HCT116 (cell line): ENCODE data around the gene RFX2. TPM values are rescaled to one million over a fixed set of nuclear protein-coding genes. Genes with fewer than 3 reads are reported as not detected.

Experiments
- ATAC-seq: fragments of 200-7000 bp; cut with Tn5 transposase; 2 replicates; pipeline ENCODE4 v1.9.1; 2020; ENCODE audit warnings: mild to moderate bottlenecking, moderate library complexity
- BruUV-seq: library from RNA; stranded (reverse); fragments of 400-500 nt; replicated peaks from 2 replicates; lab custom pipeline; 2021; lab: Mats Ljungman, UMichigan
- CTCF ChIA-PET: fragments of 300-600 bp; sonication (Branson Sonifier 250); formaldehyde crosslinking; loops from one replicate; lab custom pipeline; 2021; ENCODE audit warnings: antibody characterized with exemption; lab: Charles Lee
- POLR2A ChIA-PET: fragments of 300-600, 350-600 bp; sonication (Branson Sonifier 250); formaldehyde crosslinking; loops from one replicate; lab custom pipeline; 2021; ENCODE audit warnings: antibody characterized with exemption; lab: Charles Lee
- RAD21 ChIA-PET, 2 experiments: fragments of 300-600 bp; sonication (Branson Sonifier 250); formaldehyde crosslinking; loops; one replicate each; lab custom pipeline; 2023; ENCODE audit warnings: low total read pairs in 2 of 2; ENCODE audit not compliant: uncharacterized antibody in 2 of 2, unreplicated experiment in 2 of 2, low non-redundant PET in 1 of 2; lab: Charles Lee
- DNase-seq: peaks from one replicate; pipeline ENCODE4 v3.0.0-alpha.2; 2010; ENCODE audit warnings: low read depth, low spot score
- H2AFZ ChIP-seq: fragments of 200-600 bp; shearing (Covaris generic), sonication (generic); 2 replicates; pipeline ENCODE4 v1.6.1; 2017; ENCODE audit warnings: low read depth, mixed run types, mixed read lengths, antibody characterized with exemption, low read length; ENCODE audit not compliant: poor library complexity, severe bottlenecking
- H3K27ac ChIP-seq: 2 replicates; pipeline ENCODE4 v1.5.1; 2012; ENCODE audit warnings: low read depth, low read length
- H3K27me3 ChIP-seq: fragments of 200-600 bp; sonication (generic); 2 replicates; pipeline ENCODE4 v1.6.1; 2016; ENCODE audit warnings: mixed run types, low read length, mixed read lengths; ENCODE audit not compliant: insufficient read depth
- H3K36me3 ChIP-seq, 2 experiments: fragments of 200-500 bp in 1 of 2; fragments of 200-600 bp in 1 of 2; sonication (Bioruptor generic) in 1 of 2; sonication (generic) in 1 of 2; 2 replicates each; pipeline versions ENCODE4 v1.5.1 to v1.6.1; 2014 to 2016; ENCODE audit warnings: low read length in 2 of 2, inconsistent platforms in 1 of 2, mixed read lengths in 1 of 2, mixed run types in 1 of 2; ENCODE audit not compliant: insufficient read depth in 2 of 2, control insufficient read depth in 1 of 2
- H3K4me1 ChIP-seq, 2 experiments: fragments of 200-600 bp in 1 of 2; sonication (generic) in 1 of 2; 2 replicates each; pipeline versions ENCODE4 v1.5.1 to v1.6.1; 2012 to 2017; ENCODE audit warnings: low read length in 2 of 2, inconsistent platforms in 1 of 2, mild to moderate bottlenecking in 1 of 2, mixed read lengths in 1 of 2, mixed run types in 1 of 2, moderate library complexity in 1 of 2; ENCODE audit not compliant: insufficient read depth in 2 of 2, control insufficient read depth in 1 of 2
- H3K4me2 ChIP-seq: fragments of 200-600 bp; sonication (generic); 2 replicates; pipeline ENCODE4 v1.6.1; 2017; ENCODE audit warnings: mixed run types, low read length, mixed read lengths
- H3K4me3 ChIP-seq, 2 experiments: fragments of 200-600 bp in 1 of 2; sonication (generic) in 1 of 2; replicated peaks in 1 of 2; 2 replicates each; pipeline ENCODE4 v1.5.1; 2011 to 2016; ENCODE audit warnings: low read length in 2 of 2, control low read depth in 1 of 2, low read depth in 1 of 2, mild to moderate bottlenecking in 1 of 2, mixed read lengths in 1 of 2, mixed run types in 1 of 2
- H3K79me2 ChIP-seq: fragments of 200-600 bp; sonication (generic); 2 replicates; pipeline ENCODE4 v1.6.1; 2017; ENCODE audit warnings: mild to moderate bottlenecking, mixed run types, low read length, moderate library complexity, mixed read lengths; ENCODE audit not compliant: insufficient read depth
- H3K9ac ChIP-seq: fragments of 200-600 bp; sonication (generic); 2 replicates; pipeline ENCODE4 v1.6.1; 2016; ENCODE audit warnings: low read length, mixed read lengths
- H3K9me2 ChIP-seq: fragments of 200-600 bp; sonication (generic), shearing (Covaris generic); 2 replicates; pipeline ENCODE4 v1.6.1; 2017; ENCODE audit warnings: mixed run types, mild to moderate bottlenecking, moderate library complexity; ENCODE audit not compliant: insufficient read depth
- H3K9me3 ChIP-seq, 2 experiments: fragments of 200-500 bp in 1 of 2; fragments of 200-600 bp in 1 of 2; sonication (Bioruptor generic) in 1 of 2; sonication (generic) in 1 of 2; 2 replicates each; pipeline ENCODE4 v1.6.1; 2014 to 2017; ENCODE audit warnings: low read length in 2 of 2, mixed read lengths in 2 of 2, inconsistent platforms in 1 of 2, low read depth in 1 of 2, mild to moderate bottlenecking in 1 of 2, mixed run types in 1 of 2, moderate library complexity in 1 of 2; ENCODE audit not compliant: control insufficient read depth in 1 of 2, insufficient read depth in 1 of 2
- H4K20me1 ChIP-seq: fragments of 200-600 bp; sonication (generic), shearing (Covaris generic); 2 replicates; pipeline ENCODE4 v1.6.1; 2017; ENCODE audit warnings: mixed run types, mild to moderate bottlenecking, moderate library complexity; ENCODE audit not compliant: insufficient read depth
- CTCF ChIP-seq, 3 experiments: fragments of 200-600 bp in 1 of 3; sonication (generic) in 1 of 3; IDR thresholded peaks in 2 of 3; conservative IDR thresholded peaks in 1 of 3; 2 replicates each; pipeline ENCODE4 v1.5.1; 2012 to 2017; ENCODE audit warnings: low read depth in 2 of 3, low read length in 2 of 3, antibody characterized with exemption in 1 of 3, borderline replicate concordance in 1 of 3, control low read depth in 1 of 3, mild to moderate bottlenecking in 1 of 3, mixed read lengths in 1 of 3, mixed run types in 1 of 3, moderate library complexity in 1 of 3; ENCODE audit not compliant: insufficient read depth in 1 of 3
- EGR1 ChIP-seq: IDR thresholded peaks from 2 replicates; pipeline ENCODE4 v1.6.1; 2012; ENCODE audit warnings: low read depth
- ELF1 ChIP-seq: IDR thresholded peaks from 2 replicates; pipeline ENCODE4 v1.6.1; 2012; ENCODE audit warnings: low read depth, borderline replicate concordance
- EZH2 ChIP-seq: fragments of 200-600 bp; sonication (generic); IDR thresholded peaks from 2 replicates; pipeline ENCODE4 v1.6.1; 2017; ENCODE audit warnings: antibody characterized with exemption, mixed run types
- EZH2phosphoT487 ChIP-seq: fragments of 200-600 bp; IDR thresholded peaks from 2 replicates; pipeline ENCODE4 v1.6.1; 2018; ENCODE audit warnings: antibody characterized with exemption, borderline replicate concordance
- FOSL1 ChIP-seq: IDR thresholded peaks from 2 replicates; pipeline ENCODE4 v1.6.1; 2012; ENCODE audit warnings: low read depth
- POLR2AphosphoS5 ChIP-seq: IDR thresholded peaks from 2 replicates; pipeline ENCODE4 v1.6.1; 2011; ENCODE audit warnings: mild to moderate bottlenecking, low read depth, low read length, moderate library complexity
- RAD21 ChIP-seq: IDR thresholded peaks from 2 replicates; pipeline ENCODE4 v1.6.1; 2012; ENCODE audit warnings: low read depth, mild to moderate bottlenecking
- REST ChIP-seq: IDR thresholded peaks from 2 replicates; pipeline ENCODE4 v1.6.1; 2012; ENCODE audit warnings: low read depth
- SIN3A ChIP-seq: IDR thresholded peaks from 2 replicates; pipeline ENCODE4 v1.6.1; 2012; ENCODE audit warnings: low read depth
- SP1 ChIP-seq: IDR thresholded peaks from 2 replicates; pipeline ENCODE4 v1.6.1; 2012; ENCODE audit warnings: low read depth
- SRF ChIP-seq: IDR thresholded peaks from 2 replicates; pipeline ENCODE4 v1.6.1; 2012; ENCODE audit warnings: low read depth
- TCF7L2 ChIP-seq: IDR thresholded peaks from 2 replicates; pipeline ENCODE4 v1.7.0; 2011; ENCODE audit warnings: borderline replicate concordance, inconsistent platforms; ENCODE audit not compliant: insufficient read depth, insufficient read length; ENCODE audit errors: extremely low read depth
- YY1 ChIP-seq: IDR thresholded peaks from 2 replicates; pipeline ENCODE4 v1.6.1; 2011; ENCODE audit warnings: low read length, low read depth, moderate library complexity, mild to moderate bottlenecking; ENCODE audit not compliant: insufficient replicate concordance; ENCODE audit errors: extremely low read depth
- ZBTB33 ChIP-seq: IDR thresholded peaks from 2 replicates; pipeline ENCODE4 v1.6.1; 2011; ENCODE audit warnings: mild to moderate bottlenecking, low read length, moderate library complexity; ENCODE audit not compliant: insufficient replicate concordance; ENCODE audit errors: extremely low read depth
- ZNF274 ChIP-seq: fragments of 200-500 bp; sonication (Bioruptor generic); IDR thresholded peaks from 2 replicates; pipeline ENCODE4 v1.6.1; 2014; ENCODE audit warnings: mild to moderate bottlenecking, low read depth, low read length, inconsistent platforms
- intact Hi-C: fragments of 100-400 bp; cut with micrococcal nuclease; formaldehyde crosslinking; loops from 2 replicates; pipeline ENCODE4 v1.10.0; 2022
- total RNA-seq: library from RNA; stranded (reverse); gene quantifications from one replicate; pipeline ENCODE4 v1.2.1, GENCODE V29; 2021; ENCODE audit not compliant: unreplicated experiment

RFX2 gene
- total RNA-seq, 1 experiment from 2014 or later = 13.7 TPM

GRCh38 chr19:6055013-6055795 lies 55.1 kb downstream of the RFX2 start:
- TF ChIP-seq EZH2 (no peak), POLR2AphosphoS5 (no peak), REST (no peak), YY1 (no peak), RAD21 (no peak), TCF7L2 (no peak), EZH2phosphoT487 (no peak), SIN3A (no peak), SRF (no peak), FOSL1 (no peak), CTCF (IDR thresholded peaks at IDR 0.05 in 2 of 3, conservative IDR thresholded peaks at IDR 0.05 in 1 of 3; ENCODE audit: borderline replicate concordance in 1 of 3, insufficient read depth in 1 of 3, low read depth in 2 of 3, low read length in 2 of 3) (no peak), EGR1 (no peak), ZBTB33 (no peak), SP1 (no peak), ZNF274 (no peak), ELF1 (no peak)
- TF ChIP-seq, all 23 proteins: peak for 0

More at GRCh38 chr19:6055013-6055795, 55.1 kb downstream of the RFX2 start:
- ATAC-seq (no peak), DNase-seq (no peak)
- ChIA-PET POLR2A (no interaction called here), RAD21 (no interaction called here), CTCF (no interaction called here)
- H3K9ac ChIP-seq = no peak overlapping the region
- intact Hi-C loops = no loop called here
- peaks cover 0 to 20% of the 10 kb centered on the region in 2 experiments; a peak in 2 of 4 replicates for H3K4me1 ChIP-seq
- no peaks in the 10 kb centered on the region for H3K9me3 ChIP-seq
- no peaks in the 10 kb centered on the region for H3K36me3 ChIP-seq
- no peak overlapping the region for H2AFZ ChIP-seq
- H3K79me2 ChIP-seq = no peaks in the 10 kb centered on the region; the same call in 1 of the 2 replicates
- H3K27me3 ChIP-seq = no peaks in the 10 kb centered on the region
- H3K9me2 ChIP-seq = no peaks in the 10 kb centered on the region
- BruUV-seq = no TSS peak
- no peak overlapping the region for H3K27ac ChIP-seq
- H4K20me1 ChIP-seq = no peaks in the 10 kb centered on the region
- no peak overlapping the region for H3K4me3 ChIP-seq
- H3K4me2 ChIP-seq = no peak overlapping the region
